Mesenchymal stem cell (in vitro differentiated cells and primary cell): ENCODE results near the gene GJA3.

Experiments used
- DNase-seq: peaks from one replicate; pipeline ENCODE4 v3.0.0-alpha.2; 2013
- H2AFZ ChIP-seq: one replicate; pipeline ENCODE4 v1.6.1; 2013; ENCODE audit warnings: low read depth, mild to moderate bottlenecking, control low read depth, inconsistent platforms, low read length, moderate library complexity
- H2AK5ac ChIP-seq: 2 replicates; pipeline ENCODE4 v1.6.1; 2013; ENCODE audit warnings: low read length, moderate library complexity, mild to moderate bottlenecking, inconsistent platforms; ENCODE audit not compliant: severe bottlenecking
- H2BK120ac ChIP-seq: one replicate; pipeline ENCODE4 v1.6.1; 2013; ENCODE audit warnings: low read depth, mild to moderate bottlenecking, inconsistent platforms, low read length, moderate library complexity
- H2BK12ac ChIP-seq, 2 experiments: one replicate each; pipeline ENCODE4 v1.6.1; 2013; ENCODE audit warnings: inconsistent platforms in 2 of 2, low read length in 2 of 2, mild to moderate bottlenecking in 2 of 2, moderate library complexity in 2 of 2, control low read depth in 1 of 2
- H2BK15ac ChIP-seq: one replicate; pipeline ENCODE4 v1.6.1; 2013; ENCODE audit warnings: mild to moderate bottlenecking, low read depth, inconsistent platforms; ENCODE audit not compliant: poor library complexity, severe bottlenecking
- H2BK5ac ChIP-seq: 2 replicates; pipeline ENCODE4 v1.6.1; 2013; ENCODE audit warnings: low read depth, mild to moderate bottlenecking, low read length, control low read depth, inconsistent platforms; ENCODE audit not compliant: poor library complexity, severe bottlenecking
- H3K14ac ChIP-seq, 2 experiments: one replicate each; pipeline ENCODE4 v1.6.1; 2013; ENCODE audit warnings: inconsistent platforms in 2 of 2, low read length in 2 of 2, control low read depth in 1 of 2, mild to moderate bottlenecking in 1 of 2, moderate library complexity in 1 of 2
- H3K18ac ChIP-seq, 2 experiments: one replicate each; pipeline ENCODE4 v1.6.1; 2013; ENCODE audit warnings: inconsistent platforms in 2 of 2, low read length in 2 of 2, control low read depth in 1 of 2, low read depth in 1 of 2, mild to moderate bottlenecking in 1 of 2
- H3K23ac ChIP-seq, 2 experiments: one replicate each; pipeline ENCODE4 v1.6.1; 2013; ENCODE audit warnings: inconsistent platforms in 2 of 2, low read length in 2 of 2, mild to moderate bottlenecking in 2 of 2, moderate library complexity in 2 of 2, control low read depth in 1 of 2
- H3K27ac ChIP-seq: 2 replicates; pipeline ENCODE4 v1.5.1; 2013; ENCODE audit warnings: mild to moderate bottlenecking, moderate library complexity, low read length, control low read depth, inconsistent platforms; ENCODE audit not compliant: poor library complexity, severe bottlenecking
- H3K27me3 ChIP-seq, 2 experiments: 2 replicates each; pipeline versions ENCODE4 v1.6.1 to v1.7.0; 2013; ENCODE audit warnings: low read length in 2 of 2, mild to moderate bottlenecking in 2 of 2, moderate library complexity in 2 of 2, control low read depth in 1 of 2, inconsistent platforms in 1 of 2; ENCODE audit not compliant: control insufficient read depth in 1 of 2, insufficient read depth in 1 of 2
- H3K36me3 ChIP-seq, 2 experiments: 2 replicates each; pipeline versions ENCODE4 v1.6.1 to v1.7.0; 2013; ENCODE audit warnings: low read length in 2 of 2, control low read depth in 1 of 2, inconsistent platforms in 1 of 2, low read depth in 1 of 2, mild to moderate bottlenecking in 1 of 2; ENCODE audit not compliant: insufficient read depth in 2 of 2, control insufficient read depth in 1 of 2
- H3K4ac ChIP-seq, 2 experiments: one replicate each; pipeline ENCODE4 v1.6.1; 2013; ENCODE audit warnings: inconsistent platforms in 2 of 2, low read length in 2 of 2, mild to moderate bottlenecking in 2 of 2, moderate library complexity in 2 of 2, control low read depth in 1 of 2, low read depth in 1 of 2
- H3K4me1 ChIP-seq: 2 replicates; pipeline ENCODE4 v1.6.1; 2013; ENCODE audit warnings: low read depth, low read length, control low read depth; ENCODE audit not compliant: control insufficient read depth, insufficient read depth
- H3K4me2 ChIP-seq: 2 replicates; pipeline ENCODE4 v1.6.1; 2013; ENCODE audit warnings: low read length, mild to moderate bottlenecking, inconsistent platforms; ENCODE audit not compliant: poor library complexity, severe bottlenecking
- H3K4me3 ChIP-seq, 2 experiments: 2 replicates each; pipeline versions ENCODE4 v1.5.1 to v1.7.0; 2013; ENCODE audit warnings: low read length in 2 of 2, mild to moderate bottlenecking in 2 of 2, control low read depth in 1 of 2, low read depth in 1 of 2; ENCODE audit not compliant: insufficient read depth in 1 of 2
- H3K79me1 ChIP-seq: replicated peaks from 2 replicates; pipeline ENCODE4 v1.6.1; 2013; ENCODE audit warnings: mild to moderate bottlenecking, control low read depth, low read length, inconsistent platforms; ENCODE audit not compliant: poor library complexity, severe bottlenecking
- H3K9ac ChIP-seq: 2 replicates; pipeline ENCODE4 v1.7.0; 2013; ENCODE audit warnings: mild to moderate bottlenecking, low read length, moderate library complexity
- H3K9me3 ChIP-seq: 2 replicates; pipeline ENCODE4 v1.7.0; 2013; ENCODE audit warnings: mild to moderate bottlenecking, low read length; ENCODE audit not compliant: control insufficient read depth
- H4K8ac ChIP-seq: one replicate; pipeline ENCODE4 v1.6.1; 2013; ENCODE audit warnings: inconsistent platforms, mild to moderate bottlenecking, low read length, moderate library complexity
- H4K91ac ChIP-seq: one replicate; pipeline ENCODE4 v1.6.1; 2013; ENCODE audit warnings: mild to moderate bottlenecking, low read length, inconsistent platforms
- WGBS: methylation state at CpG from one replicate; pipeline ENCODE4 v1.1.7; 2013; ENCODE audit warnings: mixed read lengths; 5-methylcytosine and 5-hydroxymethylcytosine counted together

The GJA3 gene

GRCh38 chr13:20188667-20189553 is 28.1 kb upstream of the GJA3 start:
- no peak overlapping the region for H2AFZ ChIP-seq
- peaks cover 6 to 20% of the 10 kb centered on the region in 2 experiments for H3K27me3 ChIP-seq
- H2BK5ac ChIP-seq = no peak overlapping the region
- no peak overlapping the region for H3K27ac ChIP-seq
- 82% methylated on average over 28 of the region's 28 CpGs for WGBS
- no peak overlapping the region for H3K4ac ChIP-seq
- H4K8ac ChIP-seq = no peak overlapping the region
- H2BK120ac ChIP-seq = no peak overlapping the region
- DNase-seq = no peak
- H3K79me1 ChIP-seq = no peaks in the 10 kb centered on the region
- no peak overlapping the region for H3K4me2 ChIP-seq
- no peak overlapping the region for H4K91ac ChIP-seq
- H3K36me3 ChIP-seq = peaks cover 0 to 5% of the 10 kb centered on the region in 2 experiments
- peaks cover 26% of the 10 kb centered on the region for H3K4me1 ChIP-seq
- H2BK15ac ChIP-seq = no peak overlapping the region
- no peak overlapping the region for H2AK5ac ChIP-seq
- H3K23ac ChIP-seq = no peak overlapping the region
- no peak overlapping the region for H2BK12ac ChIP-seq
- no peaks in the 10 kb centered on the region for H3K9me3 ChIP-seq
- H3K14ac ChIP-seq = no peak overlapping the region
- no peak overlapping the region for H3K18ac ChIP-seq
- H3K4me3 ChIP-seq = no peak overlapping the region
- H3K9ac ChIP-seq = no peak overlapping the region

DNA sequence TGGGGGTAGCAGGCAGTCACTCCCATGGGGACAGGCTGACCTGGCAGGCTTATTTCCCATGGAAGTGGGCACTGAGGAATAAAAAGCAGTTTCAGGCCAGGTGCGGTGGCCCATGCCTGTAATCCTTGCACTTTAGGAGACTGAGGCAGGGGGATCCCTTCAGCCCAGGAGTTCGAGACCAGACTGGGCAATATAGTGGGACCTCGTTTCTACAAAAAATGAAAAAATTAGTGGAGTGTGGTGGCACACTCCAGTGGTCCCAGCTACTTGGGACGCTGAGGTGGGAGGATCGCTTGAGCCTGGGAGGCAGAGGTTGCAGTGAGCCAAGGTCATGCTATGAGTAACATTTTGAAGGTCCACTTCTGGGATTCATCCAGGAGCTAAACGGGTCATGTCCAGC is 25.9 kb upstream of the GJA3 start:
- Histone ChIP-seq H2AK5ac (no peak overlapping the region), H2BK12ac (no peak overlapping the region), H4K91ac (no peak overlapping the region), H3K4ac (no peak overlapping the region), H3K4me3 (no peak overlapping the region), H2BK15ac (no peak overlapping the region), H3K27me3 (peaks cover 0 to 11% of the 10 kb centered on the region in 2 experiments), H3K27ac (no peak overlapping the region), H3K79me1 (no peaks in the 10 kb centered on the region), H3K9me3 (no peaks in the 10 kb centered on the region), H3K23ac (no peak overlapping the region), H2BK5ac (no peak overlapping the region), H3K14ac (no peak overlapping the region), H3K4me2 (no peak overlapping the region), H2BK120ac (no peak overlapping the region), H2AFZ (no peak overlapping the region), H3K36me3 (peaks cover 0 to 5% of the 10 kb centered on the region in 2 experiments), H4K8ac (no peak overlapping the region), H3K9ac (no peak overlapping the region), H3K4me1 (peaks cover 10% of the 10 kb centered on the region), H3K18ac (no peak overlapping the region)
- 70% methylated on average over 6 of the region's 6 CpGs for WGBS
- DNase-seq = no peak

- H3K4ac ChIP-seq = no peak overlapping the region
- no peak overlapping the region for H3K9ac ChIP-seq
- no peak overlapping the region for H2AFZ ChIP-seq
- no peak overlapping the region for H3K23ac ChIP-seq
- no peak overlapping the region for H3K27ac ChIP-seq
- H3K9me3 ChIP-seq = no peaks in the 10 kb centered on the region
- H2BK12ac ChIP-seq = no peak overlapping the region
- H2AK5ac ChIP-seq = no peak overlapping the region
- peaks cover 0 to 11% of the 10 kb centered on the region in 2 experiments for H3K27me3 ChIP-seq
- H3K4me3 ChIP-seq = no peak overlapping the region
- H3K4me1 ChIP-seq = peaks cover 4% of the 10 kb centered on the region
- H2BK15ac ChIP-seq = no peak overlapping the region
- H4K8ac ChIP-seq = no peak overlapping the region
- no peaks in the 10 kb centered on the region for H3K79me1 ChIP-seq
- no peak overlapping the region for H2BK5ac ChIP-seq
- H3K14ac ChIP-seq = no peak overlapping the region
- DNase-seq = no peak
- WGBS = 77% methylated on average over 10 of the region's 12 CpGs
- no peak overlapping the region for H4K91ac ChIP-seq
- peaks cover 0 to 5% of the 10 kb centered on the region in 2 experiments for H3K36me3 ChIP-seq
- H3K18ac ChIP-seq = no peak overlapping the region
- no peak overlapping the region for H2BK120ac ChIP-seq
- no peak overlapping the region for H3K4me2 ChIP-seq
Observed at GRCh38 chr13:20185366-20186056, 24.7 kb upstream of the GJA3 start.

- H2BK120ac ChIP-seq = no peak overlapping the region
- 30% methylated on average over 5 of the region's 5 CpGs for WGBS
- no peak overlapping the region for H2AFZ ChIP-seq
- no peak overlapping the region for H3K4me2 ChIP-seq
- no peak overlapping the region for H3K9ac ChIP-seq
- peak; percentile 75 for DNase-seq
- no peak overlapping the region for H3K4ac ChIP-seq
- H2BK5ac ChIP-seq = no peak overlapping the region
- H3K23ac ChIP-seq = no peak overlapping the region
- no peaks in the 10 kb centered on the region for H3K9me3 ChIP-seq
- peaks cover 8 to 32% of the 10 kb centered on the region in 2 experiments for H3K27me3 ChIP-seq
- H3K27ac ChIP-seq = no peak overlapping the region
- H4K91ac ChIP-seq = no peak overlapping the region
- H3K79me1 ChIP-seq = no peaks in the 10 kb centered on the region
- peaks cover 3% of the 10 kb centered on the region for H3K4me1 ChIP-seq
- no peak overlapping the region for H2BK12ac ChIP-seq
- no peak overlapping the region for H3K14ac ChIP-seq
- H3K36me3 ChIP-seq = peaks cover 0 to 3% of the 10 kb centered on the region in 2 experiments
- no peak overlapping the region for H3K18ac ChIP-seq
- no peak overlapping the region for H2BK15ac ChIP-seq
- no peak overlapping the region for H4K8ac ChIP-seq
- H2AK5ac ChIP-seq = no peak overlapping the region
- H3K4me3 ChIP-seq = no peak overlapping the region
Observed at GRCh38 chr13:20182231-20182846, 21.5 kb upstream of the GJA3 start.
